HepG2 (cell line): ENCODE measurements around the gene FILIP1. TPM values are rescaled to one million over a fixed set of nuclear protein-coding genes. Genes with fewer than 3 reads are reported as not detected.

Source experiments
- MYNN ChIP-seq: sonication (generic); formaldehyde crosslinking; IDR thresholded peaks from 2 replicates; pipeline ENCODE4 v1.4.0; 2020; ENCODE audit warnings: mild to moderate bottlenecking, low read depth, missing genetic modification reagents
- RELA ChIP-seq: sonication (generic); formaldehyde crosslinking; IDR thresholded peaks from 2 replicates; pipeline ENCODE4 v1.4.0; 2020; ENCODE audit warnings: missing genetic modification reagents
- polyA plus RNA-seq, 8 experiments: library from polyadenylated mRNA; depleted of rRNA in 3 of 8; stranded (reverse) in 7 of 8; unstranded in 1 of 8; fragments of >200 nt; fragmentation: Illumina TruSeq in 4 of 8; extraction: Trizol in 4 of 8; gene quantifications; 2 replicates each; pipeline versions ENCODE4 v1.2.1 to v1.2.3, GENCODE V29; 2011 to 2016; ENCODE audit warnings: low read depth in 4 of 8, missing spikeins in 1 of 8, mixed read lengths in 1 of 8; ENCODE audit not compliant: insufficient read depth in 1 of 8
- total RNA-seq, 5 experiments: library from RNA; depleted of rRNA; stranded (reverse); fragments of >200 nt; fragmentation: Illumina TruSeq; extraction: Trizol; gene quantifications; 2 replicates each; pipeline ENCODE4 v1.2.3, GENCODE V29; 2016; ENCODE audit warnings: low read depth in 1 of 5
- TF ChIP-seq, protein P1 (sequence below): sonication (generic); formaldehyde crosslinking; IDR thresholded peaks from 2 replicates; pipeline ENCODE4 v1.4.0; 2020; ENCODE audit warnings: missing genetic modification reagents

The FILIP1 gene
- total and polyA plus RNA-seq, 2 of the 13 experiments (the other 11 are each of a cell fraction or from before 2014, with no cell fraction given): not detected

DNA sequence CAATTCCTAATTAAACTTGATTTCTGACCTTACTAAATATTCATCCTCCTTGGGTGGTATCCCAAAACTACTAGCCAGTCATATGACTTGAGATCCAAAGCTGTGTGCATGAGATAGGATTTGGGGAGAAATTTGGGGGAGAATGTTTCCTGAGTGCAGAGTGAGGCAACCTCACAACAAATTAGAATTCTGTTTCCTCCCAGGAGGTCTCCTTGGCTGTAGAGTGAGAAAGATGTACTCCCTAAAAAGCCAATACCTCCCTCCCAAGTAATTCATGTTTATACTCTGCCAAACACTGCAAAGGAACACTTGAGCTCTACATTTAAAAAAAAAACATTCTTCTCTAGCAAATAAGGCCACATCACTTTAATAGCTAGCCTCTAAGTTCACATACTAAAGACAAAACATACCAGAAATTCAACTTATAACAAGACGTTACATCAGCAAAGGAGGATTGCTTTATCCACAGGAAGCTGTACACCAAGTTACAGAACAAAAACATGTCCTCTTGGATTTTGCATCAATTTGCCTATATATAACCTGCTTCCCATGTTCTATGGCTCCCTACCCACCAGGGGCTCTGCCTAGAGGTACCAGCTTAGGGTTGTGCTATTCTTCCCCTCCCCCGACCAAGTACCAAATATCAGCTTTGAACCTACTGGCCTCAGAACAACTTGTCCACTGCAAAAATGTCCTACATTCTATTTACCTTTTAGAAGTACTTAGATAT is 193.6 kb downstream of the FILIP1 start (continued):
- TF ChIP-seq, protein P1, sequence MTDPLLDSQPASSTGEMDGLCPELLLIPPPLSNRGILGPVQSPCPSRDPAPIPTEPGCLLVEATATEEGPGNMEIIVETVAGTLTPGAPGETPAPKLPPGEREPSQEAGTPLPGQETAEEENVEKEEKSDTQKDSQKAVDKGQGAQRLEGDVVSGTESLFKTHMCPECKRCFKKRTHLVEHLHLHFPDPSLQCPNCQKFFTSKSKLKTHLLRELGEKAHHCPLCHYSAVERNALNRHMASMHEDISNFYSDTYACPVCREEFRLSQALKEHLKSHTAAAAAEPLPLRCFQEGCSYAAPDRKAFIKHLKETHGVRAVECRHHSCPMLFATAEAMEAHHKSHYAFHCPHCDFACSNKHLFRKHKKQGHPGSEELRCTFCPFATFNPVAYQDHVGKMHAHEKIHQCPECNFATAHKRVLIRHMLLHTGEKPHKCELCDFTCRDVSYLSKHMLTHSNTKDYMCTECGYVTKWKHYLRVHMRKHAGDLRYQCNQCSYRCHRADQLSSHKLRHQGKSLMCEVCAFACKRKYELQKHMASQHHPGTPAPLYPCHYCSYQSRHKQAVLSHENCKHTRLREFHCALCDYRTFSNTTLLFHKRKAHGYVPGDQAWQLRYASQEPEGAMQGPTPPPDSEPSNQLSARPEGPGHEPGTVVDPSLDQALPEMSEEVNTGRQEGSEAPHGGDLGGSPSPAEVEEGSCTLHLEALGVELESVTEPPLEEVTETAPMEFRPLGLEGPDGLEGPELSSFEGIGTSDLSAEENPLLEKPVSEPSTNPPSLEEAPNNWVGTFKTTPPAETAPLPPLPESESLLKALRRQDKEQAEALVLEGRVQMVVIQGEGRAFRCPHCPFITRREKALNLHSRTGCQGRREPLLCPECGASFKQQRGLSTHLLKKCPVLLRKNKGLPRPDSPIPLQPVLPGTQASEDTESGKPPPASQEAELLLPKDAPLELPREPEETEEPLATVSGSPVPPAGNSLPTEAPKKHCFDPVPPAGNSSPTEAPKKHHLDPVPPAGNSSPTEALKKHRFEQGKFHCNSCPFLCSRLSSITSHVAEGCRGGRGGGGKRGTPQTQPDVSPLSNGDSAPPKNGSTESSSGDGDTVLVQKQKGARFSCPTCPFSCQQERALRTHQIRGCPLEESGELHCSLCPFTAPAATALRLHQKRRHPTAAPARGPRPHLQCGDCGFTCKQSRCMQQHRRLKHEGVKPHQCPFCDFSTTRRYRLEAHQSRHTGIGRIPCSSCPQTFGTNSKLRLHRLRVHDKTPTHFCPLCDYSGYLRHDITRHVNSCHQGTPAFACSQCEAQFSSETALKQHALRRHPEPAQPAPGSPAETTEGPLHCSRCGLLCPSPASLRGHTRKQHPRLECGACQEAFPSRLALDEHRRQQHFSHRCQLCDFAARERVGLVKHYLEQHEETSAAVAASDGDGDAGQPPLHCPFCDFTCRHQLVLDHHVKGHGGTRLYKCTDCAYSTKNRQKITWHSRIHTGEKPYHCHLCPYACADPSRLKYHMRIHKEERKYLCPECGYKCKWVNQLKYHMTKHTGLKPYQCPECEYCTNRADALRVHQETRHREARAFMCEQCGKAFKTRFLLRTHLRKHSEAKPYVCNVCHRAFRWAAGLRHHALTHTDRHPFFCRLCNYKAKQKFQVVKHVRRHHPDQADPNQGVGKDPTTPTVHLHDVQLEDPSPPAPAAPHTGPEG (CRISPR knock-in tag): no peak
- no peak for TF ChIP-seq RELA (CRISPR knock-in tag)
- TF ChIP-seq MYNN: no peak
